Measurements from ENCODE around the gene ALG12. TPM values are rescaled to one million over a fixed set of nuclear protein-coding genes. Genes with fewer than 3 reads are reported as not detected.

ALG12 gene
- polyA plus RNA-seq, 3 donors: 7.2 to 9.5 (median 9.0) TPM

DNA sequence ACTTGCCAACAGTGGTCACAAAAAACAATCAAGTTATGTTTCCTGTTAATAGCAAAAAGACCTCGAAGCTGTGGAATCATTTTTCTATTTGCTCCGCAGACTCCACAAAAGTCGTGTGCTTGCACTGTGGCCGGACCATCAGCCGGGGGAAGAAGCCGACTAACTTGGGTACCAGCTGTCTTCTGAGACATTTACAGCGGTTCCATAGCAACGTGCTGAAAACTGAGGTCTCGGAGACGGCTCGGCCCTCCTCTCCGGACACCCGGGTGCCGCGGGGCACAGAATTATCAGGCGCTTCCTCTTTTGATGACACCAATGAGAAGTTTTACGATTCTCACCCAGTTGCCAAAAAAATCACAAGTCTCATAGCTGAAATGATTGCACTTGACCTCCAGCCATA, 33.0 kb downstream of the ALG12 start:
- peaks cover 71 to 86% of the 10 kb centered on the region in 2 donors for H3K36me3 Mint-ChIP-seq
- Histone ChIP-seq H3K36me3 (replicated peaks in 1 of 2; ENCODE audit: control insufficient read depth in 1 of 2, insufficient read depth in 2 of 2, low read length in 2 of 2) (peaks cover 37 to 80% of the 10 kb centered on the region in 2 donors), H2AFZ (ENCODE audit: insufficient read depth, low read depth, low read length, poor library complexity, severe bottlenecking) (no peak overlapping the region), H3K4me3 (replicated peaks in 1 of 3; ENCODE audit: low read depth in 2 of 3, low read length in 3 of 3) (no peak overlapping the region), H3K4me1 (ENCODE audit: control insufficient read depth in 1 of 2, insufficient read depth in 2 of 2, low read length in 2 of 2) (no peaks in the 10 kb centered on the region), H3K9me3 (replicated peaks in 1 of 2; ENCODE audit: control insufficient read depth in 1 of 2, insufficient read depth in 1 of 2, low read length in 2 of 2) (peaks cover 28 to 62% of the 10 kb centered on the region in 2 donors), H3K27ac (ENCODE audit: low read depth in 1 of 2, low read length in 2 of 2) (no peak overlapping the region), H3K4me2 (replicated peaks; ENCODE audit: extremely low read depth, low read length, poor library complexity, severe bottlenecking) (no peak overlapping the region), H3K27me3 (ENCODE audit: control insufficient read depth in 2 of 2, insufficient read depth in 2 of 2, low read length in 2 of 2) (no peaks in the 10 kb centered on the region), H4K20me1 (ENCODE audit: insufficient read depth, low read length) (peaks cover 26% of the 10 kb centered on the region), H3K79me2 (ENCODE audit: insufficient read depth, low read length) (peaks cover 72% of the 10 kb centered on the region), H3K9ac (ENCODE audit: insufficient read depth, low read length, poor library complexity, severe bottlenecking) (no peak overlapping the region)
- TF ChIP-seq, protein P1, sequence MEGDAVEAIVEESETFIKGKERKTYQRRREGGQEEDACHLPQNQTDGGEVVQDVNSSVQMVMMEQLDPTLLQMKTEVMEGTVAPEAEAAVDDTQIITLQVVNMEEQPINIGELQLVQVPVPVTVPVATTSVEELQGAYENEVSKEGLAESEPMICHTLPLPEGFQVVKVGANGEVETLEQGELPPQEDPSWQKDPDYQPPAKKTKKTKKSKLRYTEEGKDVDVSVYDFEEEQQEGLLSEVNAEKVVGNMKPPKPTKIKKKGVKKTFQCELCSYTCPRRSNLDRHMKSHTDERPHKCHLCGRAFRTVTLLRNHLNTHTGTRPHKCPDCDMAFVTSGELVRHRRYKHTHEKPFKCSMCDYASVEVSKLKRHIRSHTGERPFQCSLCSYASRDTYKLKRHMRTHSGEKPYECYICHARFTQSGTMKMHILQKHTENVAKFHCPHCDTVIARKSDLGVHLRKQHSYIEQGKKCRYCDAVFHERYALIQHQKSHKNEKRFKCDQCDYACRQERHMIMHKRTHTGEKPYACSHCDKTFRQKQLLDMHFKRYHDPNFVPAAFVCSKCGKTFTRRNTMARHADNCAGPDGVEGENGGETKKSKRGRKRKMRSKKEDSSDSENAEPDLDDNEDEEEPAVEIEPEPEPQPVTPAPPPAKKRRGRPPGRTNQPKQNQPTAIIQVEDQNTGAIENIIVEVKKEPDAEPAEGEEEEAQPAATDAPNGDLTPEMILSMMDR (IDR thresholded peaks at IDR 0.05): no peak
- H3K4me3 Mint-ChIP-seq: no peak overlapping the region
- no peak overlapping the region for H3K27ac Mint-ChIP-seq
- peaks cover 23 to 61% (median 44%) of the 10 kb centered on the region in 7 donors for H3K9me3 Mint-ChIP-seq
- over 99% methylated on average over 16 of the region's 17 CpGs for WGBS (ENCODE audit: insufficient coverage)
- H3K27me3 Mint-ChIP-seq (ENCODE audit: low read depth in 3 of 3): peaks cover 0 to 2% (median 0%) of the 10 kb centered on the region in 3 donors
- H3K4me1 Mint-ChIP-seq: peaks cover 5% of the 10 kb centered on the region
- intact Hi-C loops (cut with micrococcal nuclease): no loop called here
- no peak for DNase-seq

DNA sequence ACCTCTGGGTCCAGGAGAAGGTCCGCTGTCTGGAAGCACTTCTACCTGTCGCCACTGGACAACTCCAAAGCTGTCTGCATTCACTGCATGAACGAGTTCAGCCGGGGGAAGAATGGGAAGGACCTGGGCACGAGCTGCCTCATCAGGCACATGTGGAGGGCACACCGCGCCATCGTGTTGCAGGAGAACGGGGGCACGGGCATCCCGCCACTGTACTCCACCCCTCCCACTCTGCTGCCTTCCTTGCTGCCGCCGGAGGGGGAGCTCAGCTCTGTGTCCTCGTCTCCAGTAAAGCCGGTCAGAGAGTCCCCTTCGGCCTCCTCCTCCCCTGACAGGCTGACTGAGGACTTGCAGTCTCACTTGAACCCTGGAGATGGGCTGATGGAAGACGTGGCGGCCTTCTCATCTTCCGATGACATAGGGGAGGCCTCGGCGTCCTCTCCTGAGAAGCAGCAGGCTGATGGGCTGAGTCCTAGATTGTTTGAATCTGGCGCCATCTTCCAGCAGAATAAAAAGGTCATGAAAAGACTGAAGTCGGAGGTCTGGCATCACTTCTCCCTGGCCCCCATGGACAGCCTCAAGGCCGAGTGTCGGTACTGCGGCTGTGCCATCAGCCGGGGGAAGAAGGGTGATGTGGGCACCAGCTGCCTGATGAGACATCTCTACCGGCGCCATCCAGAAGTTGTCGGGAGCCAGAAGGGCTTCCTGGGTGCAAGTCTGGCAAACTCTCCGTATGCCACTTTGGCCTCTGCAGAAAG, 33.6 kb downstream of the ALG12 start:
- 93% methylated on average over 29 of the region's 31 CpGs for WGBS (ENCODE audit: insufficient coverage)
- peaks cover 78% of the 10 kb centered on the region for H3K79me2 ChIP-seq (ENCODE audit: insufficient read depth, low read length)

More for the DNA sequence above, 33.6 kb downstream of the ALG12 start:
- Histone ChIP-seq H3K4me1 (ENCODE audit: control insufficient read depth in 1 of 2, insufficient read depth in 2 of 2, low read length in 2 of 2) (no peaks in the 10 kb centered on the region), H4K20me1 (ENCODE audit: insufficient read depth, low read length) (peaks cover 32% of the 10 kb centered on the region), H3K4me2 (replicated peaks; ENCODE audit: extremely low read depth, low read length, poor library complexity, severe bottlenecking) (no peak overlapping the region), H2AFZ (ENCODE audit: insufficient read depth, low read depth, low read length, poor library complexity, severe bottlenecking) (no peak overlapping the region), H3K4me3 (replicated peaks in 1 of 3; ENCODE audit: low read depth in 2 of 3, low read length in 3 of 3) (no peak overlapping the region), H3K9me3 (replicated peaks in 1 of 2; ENCODE audit: control insufficient read depth in 1 of 2, insufficient read depth in 1 of 2, low read length in 2 of 2) (peaks cover 26 to 57% of the 10 kb centered on the region in 2 donors), H3K27ac (ENCODE audit: low read depth in 1 of 2, low read length in 2 of 2) (no peak overlapping the region), H3K36me3 (replicated peaks in 1 of 2; ENCODE audit: control insufficient read depth in 1 of 2, insufficient read depth in 2 of 2, low read length in 2 of 2) (peaks cover 37 to 74% of the 10 kb centered on the region in 2 donors), H3K9ac (ENCODE audit: insufficient read depth, low read length, poor library complexity, severe bottlenecking) (no peak overlapping the region), H3K27me3 (ENCODE audit: control insufficient read depth in 2 of 2, insufficient read depth in 2 of 2, low read length in 2 of 2) (no peaks in the 10 kb centered on the region)
- Mint-ChIP-seq H3K9me3 (peaks cover 20 to 58% (median 40%) of the 10 kb centered on the region in 7 donors), H3K4me3 (no peak overlapping the region), H3K4me1 (peaks cover 10% of the 10 kb centered on the region), H3K27ac (no peak overlapping the region), H3K36me3 (peaks cover 66 to 80% of the 10 kb centered on the region in 2 donors), H3K27me3 (ENCODE audit: low read depth in 3 of 3) (peaks cover 0 to 2% (median 0%) of the 10 kb centered on the region in 3 donors)
- no peak for DNase-seq
- TF ChIP-seq, protein P1 (IDR thresholded peaks at IDR 0.05): no peak
- intact Hi-C loops (cut with micrococcal nuclease): no loop called here

Measured in CD14-positive monocyte (primary cell).